Measurements from ENCODE around the gene AGAP1.

DNA sequence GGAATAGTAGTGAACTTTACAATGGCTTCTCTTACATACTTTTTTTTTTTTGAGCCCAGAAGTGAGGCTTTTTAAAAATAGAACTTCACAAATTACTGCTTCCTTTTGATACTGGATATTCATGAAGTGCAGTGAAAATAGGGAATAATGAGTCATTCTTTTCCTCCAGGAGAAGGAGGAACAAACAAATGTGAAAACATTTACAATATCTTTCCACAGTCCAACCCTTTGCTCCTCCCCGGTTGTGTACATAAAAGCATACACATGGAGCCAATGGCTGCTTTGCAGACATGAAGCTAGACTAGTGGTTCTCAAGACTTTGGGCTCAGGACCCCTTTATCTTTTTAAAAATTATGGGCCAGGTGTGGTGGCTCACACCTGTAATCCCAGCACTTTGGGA lies 407.4 kb downstream of the AGAP1 start:
- TF ChIP-seq, protein P1, sequence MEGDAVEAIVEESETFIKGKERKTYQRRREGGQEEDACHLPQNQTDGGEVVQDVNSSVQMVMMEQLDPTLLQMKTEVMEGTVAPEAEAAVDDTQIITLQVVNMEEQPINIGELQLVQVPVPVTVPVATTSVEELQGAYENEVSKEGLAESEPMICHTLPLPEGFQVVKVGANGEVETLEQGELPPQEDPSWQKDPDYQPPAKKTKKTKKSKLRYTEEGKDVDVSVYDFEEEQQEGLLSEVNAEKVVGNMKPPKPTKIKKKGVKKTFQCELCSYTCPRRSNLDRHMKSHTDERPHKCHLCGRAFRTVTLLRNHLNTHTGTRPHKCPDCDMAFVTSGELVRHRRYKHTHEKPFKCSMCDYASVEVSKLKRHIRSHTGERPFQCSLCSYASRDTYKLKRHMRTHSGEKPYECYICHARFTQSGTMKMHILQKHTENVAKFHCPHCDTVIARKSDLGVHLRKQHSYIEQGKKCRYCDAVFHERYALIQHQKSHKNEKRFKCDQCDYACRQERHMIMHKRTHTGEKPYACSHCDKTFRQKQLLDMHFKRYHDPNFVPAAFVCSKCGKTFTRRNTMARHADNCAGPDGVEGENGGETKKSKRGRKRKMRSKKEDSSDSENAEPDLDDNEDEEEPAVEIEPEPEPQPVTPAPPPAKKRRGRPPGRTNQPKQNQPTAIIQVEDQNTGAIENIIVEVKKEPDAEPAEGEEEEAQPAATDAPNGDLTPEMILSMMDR (IDR thresholded peaks at IDR 0.05) = no peak
- no peak for TF ChIP-seq POLR2A (IDR thresholded peaks at IDR 0.05)
- no peak for TF ChIP-seq EP300 (IDR thresholded peaks at IDR 0.05)
